ENCODE measurements around the gene CCDC149. TPM values are rescaled to one million over a fixed set of nuclear protein-coding genes. Genes with fewer than 3 reads are reported as not detected.

Gene CCDC149
- total and polyA plus RNA-seq, 2 donors (not counting 1 experiment from before 2014, with no cell fraction given): not detected

GRCh38 chr4:24896056-24896455 is 16.8 kb downstream of the CCDC149 start:
- WGBS (ENCODE audit: insufficient coverage): no CpG with 5 or more reads among the region's 3 CpGs
- H3K4me1 ChIP-seq (ENCODE audit: control insufficient read depth in 2 of 2, insufficient read depth in 2 of 2, low read length in 2 of 2): no peaks in the 10 kb centered on the region
- Mint-ChIP-seq H3K27ac (no peak overlapping the region), H3K4me3 (no peak overlapping the region), H3K27me3 (no peaks in the 10 kb centered on the region), H3K9me3 (ENCODE audit: insufficient read depth) (no peaks in the 10 kb centered on the region), H3K4me1 (no peaks in the 10 kb centered on the region)
- peaks cover 0 to 7% (median 0%) of the 10 kb centered on the region in 3 donors for H3K9me3 ChIP-seq (ENCODE audit: control extremely low read depth in 1 of 3, control insufficient read depth in 2 of 3, insufficient read depth in 1 of 3, low read length in 2 of 3)
- H3K4me2 ChIP-seq (replicated peaks; ENCODE audit: low read depth, low read length, poor library complexity, severe bottlenecking): no peak overlapping the region
- no peaks in the 10 kb centered on the region for H3K27me3 ChIP-seq (replicated peaks in 1 of 4; ENCODE audit: control extremely low read depth in 1 of 4, control insufficient read depth in 3 of 4, insufficient read depth in 4 of 4, low read length in 3 of 4)
- ChIA-PET POLR2A (no interaction called here), CTCF (no interaction called here)
- H3K36me3 ChIP-seq (replicated peaks in 1 of 2; ENCODE audit: control extremely low read depth in 1 of 2, control insufficient read depth in 1 of 2, extremely low read depth in 1 of 2, insufficient read depth in 2 of 2, low read length in 1 of 2): no peaks in the 10 kb centered on the region
- no peaks in the 10 kb centered on the region for H4K20me1 ChIP-seq (ENCODE audit: control insufficient read depth, insufficient read depth, low read length, poor library complexity, severe bottlenecking)
- no peak overlapping the region for H3K27ac ChIP-seq (ENCODE audit: low read length in 2 of 2)
- TF ChIP-seq EZH2 (IDR thresholded peaks at IDR 0.05; ENCODE audit: borderline replicate concordance, insufficient read depth, low read depth, low read length, poor library complexity, severe bottlenecking) (no peak), CTCF (IDR thresholded peaks at IDR 0.05) (no peak)
- H2AFZ ChIP-seq (ENCODE audit: insufficient read depth, low read depth, low read length, poor library complexity, severe bottlenecking): no peak overlapping the region
- H3K4me3 ChIP-seq (ENCODE audit: control extremely low read depth in 1 of 5, extremely low read depth in 1 of 5, insufficient read depth in 1 of 5, low read depth in 2 of 5, low read length in 4 of 5): no peak overlapping the region
- DNase-seq (no peak), ATAC-seq (ENCODE audit: low read depth) (no peak)
- intact Hi-C loops (cut with micrococcal nuclease): no loop called here
- H3K9ac ChIP-seq (ENCODE audit: low read length): no peak overlapping the region
- no peaks in the 10 kb centered on the region for H3K79me2 ChIP-seq (ENCODE audit: control insufficient read depth, insufficient read depth, low read length)

GRCh38 chr4:24895461-24895860 is 17.4 kb downstream of the CCDC149 start:
- no peak overlapping the region for H2AFZ ChIP-seq (ENCODE audit: insufficient read depth, low read depth, low read length, poor library complexity, severe bottlenecking)
- TF ChIP-seq EZH2 (IDR thresholded peaks at IDR 0.05; ENCODE audit: borderline replicate concordance, insufficient read depth, low read depth, low read length, poor library complexity, severe bottlenecking): no peak
- intact Hi-C loops (cut with micrococcal nuclease): no loop called here
- POLR2A ChIA-PET: no interaction called here
- CTCF ChIA-PET: no interaction called here
- H4K20me1 ChIP-seq (ENCODE audit: control insufficient read depth, insufficient read depth, low read length, poor library complexity, severe bottlenecking): no peaks in the 10 kb centered on the region
- WGBS (ENCODE audit: insufficient coverage): no CpG with 5 or more reads among the region's 1 CpG
- H3K9ac ChIP-seq (ENCODE audit: low read length): no peak overlapping the region
- ATAC-seq (ENCODE audit: low read depth): no peak
- H3K79me2 ChIP-seq (ENCODE audit: control insufficient read depth, insufficient read depth, low read length): no peaks in the 10 kb centered on the region
- H3K27ac Mint-ChIP-seq: no peak overlapping the region
- no peaks in the 10 kb centered on the region for H3K4me1 Mint-ChIP-seq
- no peaks in the 10 kb centered on the region for H3K27me3 Mint-ChIP-seq
- no peaks in the 10 kb centered on the region for H3K27me3 ChIP-seq (replicated peaks in 1 of 4; ENCODE audit: control extremely low read depth in 1 of 4, control insufficient read depth in 3 of 4, insufficient read depth in 4 of 4, low read length in 3 of 4)
- no peak overlapping the region for H3K4me3 ChIP-seq (ENCODE audit: control extremely low read depth in 1 of 5, extremely low read depth in 1 of 5, insufficient read depth in 1 of 5, low read depth in 2 of 5, low read length in 4 of 5)
- DNase-seq: no peak
- H3K9me3 ChIP-seq (ENCODE audit: control extremely low read depth in 1 of 3, control insufficient read depth in 2 of 3, insufficient read depth in 1 of 3, low read length in 2 of 3): peaks cover 0 to 7% (median 0%) of the 10 kb centered on the region in 3 donors
- H3K4me2 ChIP-seq (replicated peaks; ENCODE audit: low read depth, low read length, poor library complexity, severe bottlenecking): no peak overlapping the region
- no peaks in the 10 kb centered on the region for H3K9me3 Mint-ChIP-seq (ENCODE audit: insufficient read depth)
- H3K4me3 Mint-ChIP-seq: no peak overlapping the region
- H3K4me1 ChIP-seq (ENCODE audit: control insufficient read depth in 2 of 2, insufficient read depth in 2 of 2, low read length in 2 of 2): no peaks in the 10 kb centered on the region
- no peaks in the 10 kb centered on the region for H3K36me3 ChIP-seq (replicated peaks in 1 of 2; ENCODE audit: control extremely low read depth in 1 of 2, control insufficient read depth in 1 of 2, extremely low read depth in 1 of 2, insufficient read depth in 2 of 2, low read length in 1 of 2)
- H3K27ac ChIP-seq (ENCODE audit: low read length in 2 of 2): no peak overlapping the region
